Epithelial cell of esophagus (primary cell): Measurements from ENCODE around the gene LRRC3C.
A peak's percentile ranks its signal among the peaks of the same experiment; 100 is the strongest.

Experiments
- DNase-seq: peaks from one replicate; pipeline ENCODE4 v3.0.0; 2010; ENCODE audit warnings: low read depth
- H3K4me3 ChIP-seq: 2 replicates; pipeline ENCODE4 v1.5.1; 2011; ENCODE audit warnings: mild to moderate bottlenecking, low read length, control low read depth
- CTCF ChIP-seq: IDR thresholded peaks from 2 replicates; pipeline ENCODE4 v1.5.1; 2011; ENCODE audit warnings: low read depth, mild to moderate bottlenecking, low read length, control low read depth, inconsistent platforms; ENCODE audit not compliant: insufficient read depth; ENCODE audit errors: missing control alignments

The LRRC3C gene

GRCh38 chr17:39960524-39961041 lies 33.1 kb downstream of the LRRC3C start:
- H3K4me3 ChIP-seq = no peak overlapping the region
- DNase-seq = peak; percentile 11
- TF ChIP-seq CTCF = no peak

- TF ChIP-seq CTCF = no peak
- no peak for DNase-seq
- H3K4me3 ChIP-seq = no peak within 1 kb of the TSS
Observed at GRCh38 chr17:39962642-39963220, 35.2 kb downstream of the LRRC3C start, which contains the start of gene GSDMA. GSDMA (plus strand) TSS chr17:39963004; CDS start chr17:39965688, 2,684 bp downstream.

- no peak for TF ChIP-seq CTCF
- no peak overlapping the region for H3K4me3 ChIP-seq
- peak; percentile 99 for DNase-seq
Observed at GRCh38 chr17:39963829-39964228, 36.3 kb downstream of the LRRC3C start.

DNA sequence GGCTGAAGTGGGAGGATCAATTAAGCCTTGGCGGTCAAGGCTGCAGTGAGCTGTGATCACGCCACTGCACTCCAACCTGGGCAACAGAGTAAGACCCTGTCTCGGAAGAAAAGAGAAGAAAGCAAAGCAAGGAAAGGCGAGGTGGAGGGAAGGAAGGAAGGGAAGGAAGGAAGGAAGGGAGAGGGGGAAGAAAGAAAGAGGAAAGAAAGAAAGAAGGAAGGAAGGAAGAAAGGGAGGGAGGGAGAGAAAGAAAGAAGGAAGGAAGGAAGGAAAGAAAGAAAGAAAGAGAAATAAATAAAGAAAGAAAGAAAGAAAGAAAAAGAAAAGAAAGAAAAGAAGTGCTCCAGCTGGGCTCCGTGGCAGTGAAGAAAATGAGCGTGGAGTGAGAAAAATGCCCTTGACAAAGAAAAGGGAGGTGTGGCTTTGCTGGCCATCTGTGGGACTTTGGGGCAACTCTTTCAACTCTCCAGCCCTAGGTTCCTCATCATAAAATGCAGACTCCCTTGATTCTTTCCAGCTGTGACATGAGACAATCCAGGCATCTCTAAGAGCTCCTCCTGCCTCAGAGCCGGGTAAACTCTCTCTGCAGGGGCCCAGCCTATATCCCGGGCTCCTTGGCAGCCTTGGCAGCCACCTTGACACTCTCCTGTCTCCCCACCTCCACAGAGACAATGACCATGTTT lies 37.6 kb downstream of the LRRC3C start:
- no peak overlapping the region for H3K4me3 ChIP-seq

DNA sequence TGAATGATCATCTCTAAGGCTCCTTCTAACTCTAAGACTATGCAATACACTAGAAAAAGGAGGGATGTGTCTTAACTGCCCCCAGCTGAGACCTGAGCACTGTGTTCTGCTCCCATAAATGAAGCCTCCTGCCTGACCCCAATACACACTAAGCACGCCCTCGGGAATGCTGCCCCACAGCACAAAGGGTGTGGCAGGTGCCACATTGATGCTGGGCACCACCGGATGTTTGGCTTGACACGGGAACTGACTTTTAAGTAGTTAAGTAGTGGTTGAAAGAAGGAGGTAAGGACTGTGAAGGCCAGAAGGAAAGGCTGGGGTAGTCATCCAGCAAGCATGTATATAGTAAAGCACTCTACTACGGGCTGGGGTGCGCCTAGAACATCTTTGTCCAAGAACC lies 39.2 kb downstream of the LRRC3C start:
- H3K4me3 ChIP-seq = no peak overlapping the region
- DNase-seq = no peak

More for the DNA sequence above, 37.6 kb downstream of the LRRC3C start:
- no peak for TF ChIP-seq CTCF
- no peak for DNase-seq

DNA sequence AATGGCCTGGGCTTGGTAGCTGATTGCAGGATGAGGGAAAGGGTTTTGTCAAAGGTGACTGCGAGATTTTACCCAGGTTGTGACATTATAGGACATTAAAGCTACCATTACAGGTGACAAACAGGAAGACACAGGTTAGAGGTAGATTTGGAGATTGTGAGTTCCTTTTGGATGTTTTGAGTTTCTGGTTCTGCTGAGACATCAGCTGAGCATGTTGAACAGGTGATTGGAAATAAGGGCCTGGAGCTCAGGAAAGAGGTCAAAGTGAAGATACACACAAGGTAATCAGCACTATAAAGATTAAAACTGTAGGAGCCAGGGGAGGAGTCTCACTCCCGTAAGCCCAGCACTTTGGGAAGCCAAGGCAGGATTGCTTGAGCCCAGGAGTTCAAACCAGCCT lies 41.2 kb downstream of the LRRC3C start:
- DNase-seq = no peak
- no peak for TF ChIP-seq CTCF
- H3K4me3 ChIP-seq = no peak overlapping the region

More for the DNA sequence above, 39.2 kb downstream of the LRRC3C start:
- no peak for TF ChIP-seq CTCF
